HepG2 (cell line): ENCODE data around the gene PAPPA.

Source experiments
- PRDM15 ChIP-seq: sonication (generic); formaldehyde crosslinking; IDR thresholded peaks from 2 replicates; pipeline ENCODE4 v1.4.0; 2020; ENCODE audit warnings: missing genetic modification reagents
- RERE ChIP-seq: IDR thresholded peaks from 2 replicates; pipeline ENCODE4 v1.6.1; 2016; ENCODE audit warnings: low read depth, missing genetic modification reagents, missing compliant biosample characterization

DNA sequence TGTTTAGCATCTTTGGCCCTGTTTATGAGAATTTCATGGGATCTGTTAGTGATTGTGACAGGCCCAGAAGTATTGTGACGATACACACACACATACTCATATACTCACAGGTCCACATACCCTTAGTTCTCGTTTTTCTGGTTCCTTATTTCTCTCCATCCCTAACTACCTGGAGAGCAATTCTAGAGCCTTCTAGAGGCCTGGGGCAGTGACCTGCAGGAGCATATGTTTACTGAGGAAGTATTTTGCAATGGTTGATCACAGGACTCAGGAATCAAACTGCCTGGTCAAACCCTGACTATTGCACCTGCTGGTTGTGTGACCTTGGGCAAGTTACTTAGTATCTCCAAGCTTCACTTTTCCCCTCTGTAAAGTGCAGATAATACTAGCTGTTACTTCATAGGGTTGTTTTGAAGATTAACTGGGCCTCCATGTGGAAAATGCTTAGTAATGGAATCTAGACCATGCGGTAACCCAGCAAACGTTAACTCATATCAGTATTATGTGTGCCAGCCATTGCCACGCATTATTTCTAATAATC lies 8.7 kb downstream of the PAPPA start:
- TF ChIP-seq RERE (CRISPR knock-in tag) = no peak
- TF ChIP-seq PRDM15 = no peak
